GM19023 (cell line): ENCODE data around the gene DOCK4.
"Not testable (repeated sequence)": the region's sequence is repeated elsewhere in the genome, so short reads cannot be mapped to it uniquely, and the experiment has no call there.

ENCODE experiments used
- ATAC-seq: cut with Tn5 transposase; IDR thresholded peaks from one replicate; pipeline ENCODE4 v1.9.1; 2021; ENCODE audit warnings: mild to moderate bottlenecking, moderate library complexity; ENCODE audit not compliant: unreplicated experiment

DOCK4 gene

GRCh38 chr7:112206238-112206990 lies at the start of gene DOCK4, which contains the start of gene ZNF277:
TSS of gene DOCK4 (minus strand) at chr7:112206399. CDS start at chr7:112206138, 261 bp downstream.
TSS of gene ZNF277 (plus strand) at chr7:112206695. CDS start at chr7:112206717, 22 bp downstream.
- ATAC-seq = peak; percentile 97

GRCh38 chr7:112255388-112255720 lies 49.2 kb upstream of the DOCK4 start:
- ATAC-seq = no peak

GRCh38 chr7:112254709-112255387 lies 48.6 kb upstream of the DOCK4 start:
- no peak for ATAC-seq

GRCh38 chr7:112254156-112254555 lies 48.0 kb upstream of the DOCK4 start:
- ATAC-seq = no peak

- no peak for ATAC-seq
Measured at GRCh38 chr7:112252691-112253090, 46.5 kb upstream of the DOCK4 start.

- no peak for ATAC-seq
Measured at GRCh38 chr7:112252141-112252540, 45.9 kb upstream of the DOCK4 start.

- not testable (repeated sequence) for ATAC-seq
Measured at GRCh38 chr7:112249967-112250366, 43.8 kb upstream of the DOCK4 start.

GRCh38 chr7:112248598-112248997 lies 42.4 kb upstream of the DOCK4 start:
- ATAC-seq = no peak

- no peak for ATAC-seq
Measured at GRCh38 chr7:112238852-112239610, 32.8 kb upstream of the DOCK4 start.

GRCh38 chr7:112238330-112238729 lies 32.1 kb upstream of the DOCK4 start:
- no peak for ATAC-seq

GRCh38 chr7:112236597-112236996 lies 30.4 kb upstream of the DOCK4 start:
- ATAC-seq = no peak

GRCh38 chr7:112234147-112234546 lies 27.9 kb upstream of the DOCK4 start:
- no peak for ATAC-seq

GRCh38 chr7:112233048-112233697 lies 27.0 kb upstream of the DOCK4 start:
- ATAC-seq = no peak

GRCh38 chr7:112232212-112232978 lies 26.2 kb upstream of the DOCK4 start:
- ATAC-seq = no peak

- ATAC-seq = no peak
Measured at GRCh38 chr7:112228632-112229031, 22.4 kb upstream of the DOCK4 start.

GRCh38 chr7:112226701-112227276 lies 20.6 kb upstream of the DOCK4 start:
- ATAC-seq = no peak

GRCh38 chr7:112225006-112225405 lies 18.8 kb upstream of the DOCK4 start:
- ATAC-seq = no peak

GRCh38 chr7:112224186-112224585 lies 18.0 kb upstream of the DOCK4 start:
- ATAC-seq = no peak

GRCh38 chr7:112223310-112223709 lies 17.1 kb upstream of the DOCK4 start:
- no peak for ATAC-seq

GRCh38 chr7:112220877-112221434 lies 14.8 kb upstream of the DOCK4 start:
- no peak for ATAC-seq
